Measurements from ENCODE around the gene ZSWIM6.
"Not testable (repeated sequence)": the region's sequence is repeated elsewhere in the genome, so short reads cannot be mapped to it uniquely, and the experiment has no call there.

The ZSWIM6 gene

DNA sequence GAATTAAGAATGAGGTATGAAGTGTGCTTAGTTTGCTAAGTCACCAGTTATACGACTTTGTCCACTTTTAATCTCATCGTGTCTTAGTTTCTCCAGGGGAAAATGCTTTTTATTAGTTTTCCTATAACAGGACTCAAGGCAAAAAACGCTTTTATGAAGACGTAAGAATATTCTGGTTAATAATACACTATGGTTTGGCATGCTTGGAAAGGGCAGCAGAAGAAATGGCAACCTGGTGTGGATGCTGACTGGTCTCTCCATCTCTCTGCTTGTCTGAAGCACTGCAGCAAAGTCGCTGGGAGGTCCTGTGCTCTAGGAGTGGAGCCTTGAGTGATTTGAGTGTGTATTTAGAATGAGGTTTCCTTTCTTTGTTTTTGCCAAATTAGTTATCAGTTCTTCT, 78.8 kb downstream of the ZSWIM6 start:
- no peak for DNase-seq

DNA sequence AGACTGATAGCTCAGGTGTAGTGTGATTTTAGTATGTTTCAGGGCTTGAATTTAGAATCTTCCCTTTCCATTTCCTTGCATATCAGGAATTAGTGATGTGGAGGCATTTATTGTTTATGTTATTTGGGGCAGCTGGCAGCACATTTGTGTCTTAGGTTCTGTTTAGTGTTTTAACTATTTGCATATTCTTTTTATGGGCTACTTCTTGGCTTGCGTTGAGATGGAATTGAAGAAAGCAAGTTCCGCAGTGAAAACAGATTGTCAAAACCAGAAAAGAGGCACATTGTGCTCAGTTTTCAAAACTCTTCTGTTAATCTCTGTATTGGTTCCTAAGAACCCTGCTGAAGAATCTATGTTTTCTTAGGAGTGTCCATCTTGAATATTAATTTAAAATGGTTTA, 80.3 kb downstream of the ZSWIM6 start:
- no peak for DNase-seq

DNA sequence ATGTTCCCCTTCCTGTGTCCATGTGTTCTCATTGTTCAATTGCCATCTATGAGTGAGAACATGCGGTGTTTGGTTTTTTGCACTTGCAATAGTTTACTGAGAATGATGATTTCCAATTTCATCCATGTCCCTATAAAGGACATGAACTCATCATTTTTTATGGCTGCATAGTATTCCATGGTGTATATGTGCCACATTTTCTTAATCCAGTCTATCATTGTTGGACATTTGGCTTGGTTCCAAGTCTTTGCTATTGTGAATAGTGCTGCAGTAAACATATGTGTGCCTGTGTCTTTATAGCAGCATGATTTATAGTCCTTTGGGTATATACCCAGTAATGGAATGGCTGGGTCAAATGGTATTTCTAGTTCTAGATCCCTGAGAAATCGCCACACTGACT, 81.1 kb downstream of the ZSWIM6 start:
- DNase-seq: not testable (repeated sequence)

DNA sequence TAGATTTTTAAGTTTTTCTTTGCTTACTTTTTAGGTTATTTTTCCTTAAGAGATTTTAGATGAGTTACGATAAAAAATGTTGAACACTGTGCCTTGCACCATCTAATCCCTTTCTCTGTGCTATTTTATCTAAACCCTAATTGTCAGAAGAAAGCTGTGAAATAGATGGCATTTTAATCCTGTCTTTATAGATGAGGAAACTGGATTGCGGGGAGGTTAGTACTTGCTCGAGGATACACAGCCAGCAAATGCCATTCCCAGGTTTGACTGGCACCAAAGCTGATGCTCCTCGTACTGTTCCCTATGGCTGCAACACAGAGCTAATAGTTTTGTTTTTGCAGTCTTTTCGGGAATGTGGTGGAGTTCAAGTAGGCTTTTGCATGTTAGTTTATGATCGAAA, 82.7 kb downstream of the ZSWIM6 start:
- DNase-seq: no peak

DNA sequence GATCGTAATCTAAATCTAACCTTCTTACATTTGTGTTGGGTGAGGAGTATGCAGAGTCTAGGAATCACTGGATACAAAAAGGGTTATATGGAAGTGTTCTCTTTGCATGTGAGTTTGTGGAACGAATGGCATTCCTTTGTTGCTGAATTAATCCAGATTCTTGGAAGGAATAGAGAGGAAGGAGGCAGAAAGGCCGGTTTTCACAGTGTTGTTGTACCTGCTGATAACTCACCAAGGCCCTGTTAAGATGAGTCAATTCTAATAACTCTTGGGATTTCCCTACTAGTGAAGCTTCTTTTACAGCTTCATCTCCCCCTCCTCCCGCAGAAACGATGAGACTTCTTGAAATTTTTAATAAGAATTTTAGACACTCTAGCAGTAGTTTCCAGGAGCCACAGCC, 84.0 kb downstream of the ZSWIM6 start:
- DNase-seq: no peak

DNA sequence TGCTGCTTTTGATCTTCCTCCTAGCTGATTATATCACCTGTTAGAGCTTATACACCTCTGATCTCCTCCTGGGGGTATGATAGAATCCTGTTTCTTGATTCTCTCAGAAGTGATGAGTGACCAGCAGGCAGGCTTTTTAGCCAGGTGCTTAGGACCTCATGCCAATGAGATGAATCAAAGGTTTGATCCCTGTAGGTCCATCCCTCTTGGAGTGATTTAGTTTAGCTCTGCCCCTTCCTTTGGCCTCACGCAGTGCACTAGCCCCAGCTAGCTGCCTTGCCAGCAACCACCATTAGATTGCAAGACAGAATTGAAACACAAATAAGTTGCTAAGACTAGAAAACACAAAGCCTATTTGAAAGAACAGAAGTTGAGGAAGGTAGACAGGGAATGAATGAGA, 84.4 kb downstream of the ZSWIM6 start:
- no peak for DNase-seq

DNA sequence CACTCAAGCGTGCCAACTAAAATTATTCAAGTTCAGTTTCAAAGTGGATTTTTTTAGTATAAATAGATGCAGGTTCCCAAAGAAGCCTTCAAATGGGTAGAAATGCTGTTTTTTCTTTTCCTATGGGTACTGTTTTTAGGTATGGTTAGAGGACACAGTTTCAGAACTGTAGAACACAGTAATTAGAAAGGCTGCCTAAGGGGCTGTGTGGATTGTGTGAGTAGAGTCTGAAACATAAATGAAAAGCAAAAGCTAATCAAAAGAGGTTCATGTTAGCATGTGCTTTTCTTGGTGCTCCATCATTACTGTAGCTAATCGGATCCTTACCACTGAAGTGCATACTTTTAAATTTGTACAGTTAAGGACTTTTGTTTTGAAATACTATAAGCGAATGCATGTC, 85.3 kb downstream of the ZSWIM6 start:
- DNase-seq: no peak

DNA sequence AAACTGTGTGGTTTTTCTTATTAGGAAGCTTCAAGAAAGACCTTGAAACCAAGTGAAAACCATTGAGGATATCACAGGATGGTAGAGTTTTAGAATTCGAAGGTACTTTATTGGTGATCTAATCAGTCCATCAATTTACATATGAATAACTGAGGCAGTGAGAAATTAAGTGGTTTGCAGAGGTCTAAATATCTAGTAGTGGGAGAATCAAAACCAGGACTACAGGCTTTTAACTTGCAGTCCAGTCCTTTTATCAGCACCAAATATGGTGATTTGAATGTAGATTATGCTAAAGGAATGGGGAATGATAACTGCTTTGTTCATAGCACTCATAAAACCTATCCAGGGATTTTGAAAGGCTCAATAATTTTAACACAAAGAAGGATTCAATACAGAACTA, 85.8 kb downstream of the ZSWIM6 start:
- DNase-seq: no peak

DNA sequence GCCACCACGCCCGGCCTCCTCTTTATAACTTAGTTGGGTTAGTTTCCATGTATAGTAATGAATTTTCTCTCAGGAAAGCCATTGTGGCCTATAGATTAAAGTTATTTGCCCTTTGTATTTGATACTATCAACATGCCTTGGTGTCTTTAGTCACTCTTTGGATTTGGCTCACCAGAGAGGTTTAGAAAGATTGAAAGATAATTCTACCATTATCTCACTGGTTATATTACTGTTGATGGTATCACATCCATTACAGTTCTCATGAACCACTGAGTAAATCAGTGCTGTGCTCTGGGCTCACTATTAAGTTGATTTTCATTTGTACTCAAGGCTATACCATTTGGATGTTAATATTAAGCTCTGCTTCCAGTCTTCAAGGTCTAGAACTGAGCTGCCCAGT, 87.0 kb downstream of the ZSWIM6 start:
- no peak for DNase-seq

DNA sequence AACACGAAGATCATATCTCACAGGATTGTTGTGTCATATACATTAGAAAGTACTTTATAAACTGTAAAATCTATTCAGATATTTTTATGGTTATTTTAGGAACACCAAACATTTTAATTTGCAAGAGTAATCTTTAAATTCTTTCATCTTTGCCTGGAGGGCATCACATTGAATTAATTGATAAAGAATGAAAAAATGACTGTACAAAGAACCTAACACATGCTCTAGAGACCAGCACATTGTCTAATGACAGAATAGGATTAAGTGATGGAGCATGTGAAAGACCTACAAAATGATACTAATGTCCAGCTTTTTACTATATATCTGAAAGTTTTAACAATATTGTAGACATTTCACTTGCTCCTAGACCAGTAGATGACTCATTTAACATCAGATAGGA, 88.0 kb downstream of the ZSWIM6 start:
- DNase-seq: no peak

DNA sequence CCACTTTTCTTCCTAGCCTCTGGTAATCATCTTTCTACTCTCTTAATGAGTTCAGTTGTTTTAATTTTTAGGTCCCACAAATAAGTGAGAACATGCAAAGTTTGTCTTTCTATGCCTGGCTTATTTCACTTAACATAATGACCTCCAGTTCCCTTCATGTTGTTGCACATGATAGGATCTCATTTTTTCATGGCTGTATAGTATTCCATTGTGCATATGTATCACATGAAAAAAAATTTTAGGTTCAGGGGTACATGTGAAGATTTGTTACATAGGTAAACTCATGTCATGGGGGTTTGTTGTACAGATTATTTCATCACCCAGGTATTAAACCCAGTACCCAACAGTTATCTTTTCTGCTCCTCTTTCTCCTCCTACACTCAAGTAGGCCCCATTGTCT, 89.2 kb downstream of the ZSWIM6 start:
- not testable (repeated sequence) for DNase-seq

DNA sequence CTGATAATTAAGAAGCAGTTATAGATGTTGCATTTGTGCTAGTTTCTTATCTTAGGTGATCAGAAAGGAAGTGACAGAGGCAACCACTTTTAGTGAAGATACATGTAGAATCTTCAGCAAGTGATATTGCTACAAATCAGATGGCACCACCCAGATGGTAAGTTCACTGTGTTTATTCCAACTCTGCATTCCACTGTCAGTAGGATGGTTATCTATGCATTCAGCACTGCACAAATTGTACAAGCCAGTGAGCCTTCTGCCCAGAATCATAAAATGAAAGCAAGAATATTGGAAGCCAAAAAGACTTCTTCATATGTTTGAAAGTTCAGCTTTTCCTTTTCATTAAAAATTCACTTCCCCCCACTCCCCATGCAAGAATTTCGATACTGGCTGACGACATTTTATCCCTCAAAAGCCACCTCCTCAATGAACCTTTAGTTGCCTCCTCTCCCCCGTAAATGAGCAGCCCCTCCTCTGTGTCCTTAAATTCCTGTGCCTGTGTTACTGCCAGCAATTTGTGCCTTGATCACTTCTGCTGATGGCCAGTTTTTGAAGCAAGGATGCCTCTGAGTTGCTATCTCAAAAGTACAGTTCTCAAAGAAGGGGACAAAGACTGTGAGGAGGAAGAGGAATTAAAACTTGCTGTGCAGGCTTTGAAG, 91.6 kb downstream of the ZSWIM6 start:
- DNase-seq: no peak

DNA sequence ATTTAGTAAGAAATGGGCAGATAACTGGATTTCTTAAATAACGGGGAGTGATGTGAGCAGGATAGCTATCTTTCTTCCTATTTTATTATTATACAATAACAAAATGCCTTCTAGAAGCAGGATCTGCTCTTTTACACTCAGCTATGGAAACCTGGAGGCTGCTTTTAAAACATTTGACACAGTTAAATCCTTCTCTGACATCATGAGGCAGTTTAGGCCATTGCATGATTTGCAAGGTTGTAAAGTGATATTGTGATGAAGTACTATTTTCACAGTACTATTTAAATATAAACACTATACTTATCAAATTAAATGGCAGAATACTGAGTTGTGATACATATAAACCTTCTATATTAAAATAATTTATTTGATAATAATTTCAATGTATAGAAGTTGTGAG, 93.9 kb downstream of the ZSWIM6 start:
- no peak for DNase-seq

DNA sequence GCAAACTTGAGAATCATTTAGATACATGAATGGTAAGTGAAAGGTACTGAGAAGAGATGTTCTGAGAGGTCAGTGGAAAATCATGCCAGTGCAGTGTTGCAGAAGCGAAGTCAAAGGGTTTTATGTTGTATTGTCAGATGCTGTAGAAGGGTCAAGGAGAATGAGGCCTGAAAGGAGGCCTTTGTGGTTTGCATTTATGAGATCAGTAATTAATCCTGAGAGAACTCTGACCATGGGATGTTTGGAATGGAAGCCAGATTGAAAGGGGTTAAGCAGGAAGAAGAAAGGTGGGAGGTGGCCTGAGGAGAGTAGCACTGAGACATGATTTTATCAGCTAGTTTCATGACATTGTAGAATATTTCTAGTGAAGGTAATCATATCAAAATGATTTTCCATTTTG, 97.8 kb downstream of the ZSWIM6 start:
- DNase-seq: no peak

DNA sequence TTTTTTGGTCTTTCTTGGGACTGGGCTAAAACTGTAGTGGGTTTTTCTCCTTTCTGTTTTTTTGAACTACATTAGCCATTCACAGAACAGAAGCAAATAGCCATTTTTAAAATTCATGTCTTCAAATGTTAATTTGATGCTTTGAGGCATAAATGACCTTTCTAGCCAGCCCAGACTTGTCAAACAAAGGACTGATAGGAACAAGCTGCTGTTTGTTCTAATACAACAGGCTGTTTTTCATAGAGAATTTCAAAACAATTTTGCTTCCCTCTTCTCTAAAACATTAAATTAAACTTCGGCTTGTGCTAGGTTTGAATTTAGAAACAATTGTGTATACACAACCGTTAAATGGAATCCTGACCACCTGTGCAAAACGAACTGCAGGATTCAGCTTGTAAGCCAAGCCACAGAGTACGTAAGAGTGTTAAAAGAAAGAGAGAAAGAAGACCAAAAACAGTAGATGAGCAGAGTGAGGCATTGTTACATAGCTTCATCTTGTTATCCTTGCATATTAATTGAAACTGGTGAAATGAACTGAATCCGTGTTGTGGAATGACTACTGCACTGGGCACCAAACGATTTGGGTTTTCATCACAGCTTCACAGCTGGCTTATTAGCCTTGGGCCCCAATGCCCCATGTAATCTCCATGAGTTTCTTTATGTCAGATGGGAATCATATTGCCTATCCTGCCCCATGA, 100.0 kb downstream of the ZSWIM6 start:
- DNase-seq: no peak

DNA sequence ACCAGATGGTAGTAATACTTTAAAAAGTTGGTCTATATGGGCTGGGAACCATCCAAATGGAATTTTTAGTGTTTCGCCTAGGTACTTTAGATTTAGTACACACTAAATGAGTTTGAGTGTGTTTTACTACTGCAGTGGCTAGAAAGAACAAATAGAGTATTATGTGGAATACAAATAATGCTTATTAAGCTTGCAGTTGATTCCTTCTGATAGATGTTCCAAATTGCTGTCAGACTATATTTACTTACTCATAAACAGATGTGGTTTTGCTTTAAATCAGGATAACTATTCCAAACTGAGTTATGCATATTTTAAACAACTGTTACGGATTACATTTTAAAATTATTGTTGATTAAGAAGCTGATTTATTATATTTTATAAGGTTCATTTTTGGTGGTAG, 103.3 kb downstream of the ZSWIM6 start:
- no peak for DNase-seq

DNA sequence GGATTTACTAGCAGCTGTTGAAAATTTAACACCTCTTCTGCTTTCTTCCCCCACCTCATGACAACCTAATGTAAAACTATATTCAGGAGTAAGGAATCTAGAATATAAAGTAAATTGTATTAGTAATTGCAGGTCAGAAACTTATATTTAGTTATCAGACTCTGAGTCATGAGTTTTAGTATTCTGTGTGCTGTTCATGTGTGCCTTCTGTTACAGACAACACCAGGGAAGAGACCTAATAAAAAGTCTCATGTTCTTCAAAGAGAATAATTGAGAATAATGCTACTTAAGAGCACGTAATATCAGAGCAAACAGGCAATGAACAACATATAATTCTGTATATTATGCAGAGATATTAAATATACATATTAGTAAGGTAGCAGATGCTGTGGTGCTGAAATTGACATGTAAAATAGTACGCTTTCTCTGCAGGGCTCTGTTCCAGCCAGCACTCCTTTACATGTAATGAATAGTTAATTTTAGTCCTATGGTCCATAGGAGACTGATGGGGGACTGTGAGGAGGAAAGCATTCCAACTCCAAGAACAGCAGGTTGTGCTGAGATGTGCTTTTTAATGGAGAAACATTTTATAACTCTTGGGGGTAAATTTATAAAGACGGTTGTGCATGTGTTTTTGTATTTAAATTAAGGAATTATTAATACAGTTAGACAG, 106.4 kb downstream of the ZSWIM6 start:
- DNase-seq: no peak

DNA sequence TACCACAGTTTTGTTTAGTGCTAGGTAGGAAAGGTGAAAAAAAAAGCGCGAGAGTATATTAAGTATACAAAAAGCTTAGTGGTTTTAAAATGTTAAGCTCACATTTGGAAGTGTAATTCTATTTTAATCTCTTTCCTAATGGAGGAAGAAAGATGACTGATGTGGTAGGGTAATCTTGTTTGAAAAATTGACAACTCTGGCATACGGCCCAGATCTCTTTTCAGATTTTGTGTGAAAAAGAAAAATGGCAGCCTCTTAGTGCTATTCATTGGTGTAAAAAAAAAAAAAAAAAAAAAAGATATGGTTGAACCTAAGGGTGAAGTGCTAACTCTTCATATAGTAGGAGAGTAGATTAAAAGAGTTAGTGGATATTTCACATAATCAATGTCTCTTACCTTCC, 108.0 kb downstream of the ZSWIM6 start:
- no peak for DNase-seq

DNA sequence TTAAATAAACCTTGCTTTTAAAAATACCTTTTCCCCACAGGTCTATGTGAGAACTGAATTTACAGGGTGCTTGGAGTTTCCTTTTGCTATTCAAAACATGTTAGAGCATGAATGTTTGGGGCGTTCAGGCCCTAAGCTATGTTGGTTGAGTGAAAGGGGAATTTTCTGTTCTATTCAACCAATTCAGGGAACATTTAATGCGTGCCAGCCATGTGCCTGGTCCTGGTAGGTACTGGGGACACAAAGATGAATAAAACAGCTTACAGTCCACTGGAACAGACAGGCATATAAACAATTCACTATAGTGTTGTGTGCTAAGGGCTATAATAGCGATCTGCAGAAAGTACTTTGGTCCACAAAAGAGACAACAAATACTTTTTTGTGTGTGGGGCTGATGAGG, 108.5 kb downstream of the ZSWIM6 start:
- no peak for DNase-seq

DNA sequence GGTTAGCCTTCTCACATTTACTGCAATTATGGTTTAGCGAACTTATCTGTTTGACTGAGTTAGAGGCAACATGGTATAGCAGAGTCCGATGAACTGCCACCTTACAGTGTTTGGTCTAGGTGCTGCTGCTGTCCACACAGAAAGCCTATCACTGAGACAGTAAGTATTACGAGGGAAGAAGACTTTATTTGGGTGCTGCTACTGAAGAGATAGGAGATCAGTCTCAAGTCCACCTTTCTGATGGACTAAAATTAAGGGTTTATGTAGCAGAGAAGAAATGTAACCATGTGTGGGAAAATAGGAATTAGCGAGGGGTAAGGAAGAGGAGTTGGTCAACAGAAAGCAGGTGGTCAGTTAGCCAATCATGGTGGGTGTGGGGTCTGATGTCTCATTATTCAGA, 109.7 kb downstream of the ZSWIM6 start:
- DNase-seq: no peak

DNA sequence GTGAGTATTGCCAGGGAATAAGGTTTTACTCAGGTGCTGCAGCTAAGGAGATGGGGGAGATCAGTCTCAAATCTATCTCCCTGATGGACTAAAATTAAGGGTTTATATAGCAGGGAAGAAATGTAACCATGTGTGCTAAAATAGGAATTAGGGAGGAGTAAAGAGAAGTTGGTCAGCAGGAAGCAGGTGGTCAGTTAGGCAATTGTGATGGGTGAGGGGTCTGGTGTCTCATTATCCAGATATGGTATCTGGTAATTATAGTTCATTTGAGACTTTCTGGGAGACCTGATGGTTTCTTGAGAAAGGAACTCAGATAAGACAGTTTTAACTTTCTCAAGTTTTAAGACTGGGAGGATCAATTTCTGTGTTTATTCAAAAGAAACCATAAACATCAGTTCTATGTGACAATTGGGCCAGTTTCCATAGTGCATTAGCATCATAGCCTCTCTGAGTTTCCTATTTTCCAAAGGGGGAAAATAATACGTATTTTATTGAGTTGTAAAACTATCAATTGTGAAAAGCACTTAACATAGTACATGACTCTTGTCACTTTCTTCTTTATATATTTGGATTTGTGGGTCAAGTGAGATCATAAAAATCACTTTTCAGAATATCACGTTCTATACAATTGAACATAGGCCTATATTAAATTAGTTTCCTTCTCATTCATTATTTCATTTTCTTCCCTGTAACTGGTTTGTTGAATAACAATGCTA, 115.9 kb downstream of the ZSWIM6 start:
- no peak for DNase-seq

DNA sequence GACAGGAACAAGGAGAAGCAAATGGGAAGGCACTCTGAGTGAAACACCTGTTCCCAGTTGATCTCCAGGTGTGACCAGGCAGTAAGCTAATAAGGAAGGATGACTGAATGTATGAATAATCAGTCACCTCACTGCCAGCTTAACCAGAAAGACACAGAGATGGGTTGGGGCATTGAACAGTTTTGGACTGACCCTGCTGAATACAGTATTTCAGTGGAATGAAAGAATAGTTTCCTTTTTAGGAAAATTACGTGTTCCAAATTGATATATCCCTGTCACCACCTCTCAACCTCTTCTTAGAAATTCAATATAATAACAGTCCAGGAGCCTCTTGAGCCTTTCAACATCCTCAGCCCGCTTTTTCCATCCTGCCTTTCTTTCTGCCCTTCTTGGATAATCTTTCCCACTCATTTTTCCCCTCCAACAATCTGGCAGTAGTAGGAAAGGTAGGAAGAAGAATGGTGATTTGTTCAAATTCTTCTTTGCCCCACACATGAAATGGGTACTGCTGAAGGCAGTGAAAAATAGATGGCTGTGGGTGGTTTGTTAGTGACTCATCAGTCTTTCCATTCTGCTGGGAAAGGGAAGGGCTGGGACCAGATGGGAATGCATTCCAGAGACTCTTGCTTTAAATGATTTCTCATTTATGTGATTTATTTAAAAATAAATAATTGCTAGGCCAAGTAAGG, 117.9 kb downstream of the ZSWIM6 start:
- DNase-seq: no peak
